Gastroesophageal sphincter (tissue), 3 donors: ENCODE measurements around the gene TFDP2.

Experiments used
- CTCF ChIP-seq, 4 experiments: fragments of 200-600 bp in 2 of 4; fragments of 450-650 bp in 2 of 4; sonication (generic) in 1 of 4; IDR thresholded peaks; one replicate each; pipeline ENCODE4 v1.5.1; 2017 to 2019; ENCODE audit warnings: antibody characterized with exemption in 4 of 4, mild to moderate bottlenecking in 2 of 4, moderate library complexity in 2 of 4
- EP300 ChIP-seq: sonication (generic); formaldehyde crosslinking; IDR thresholded peaks from one replicate; pipeline ENCODE4 v1.6.1; 2017; ENCODE audit warnings: antibody characterized with exemption, mild to moderate bottlenecking
- POLR2A ChIP-seq, 2 donors: fragments of 450-650 bp; IDR thresholded peaks; one replicate each; pipeline ENCODE4 v1.6.1; 2017; ENCODE audit warnings: antibody characterized with exemption in 2 of 2, mild to moderate bottlenecking in 2 of 2, moderate library complexity in 1 of 2
- POLR2AphosphoS5 ChIP-seq: sonication (generic); formaldehyde crosslinking; IDR thresholded peaks from one replicate; pipeline ENCODE4 v1.6.1; 2017; ENCODE audit warnings: antibody characterized with exemption

DNA sequence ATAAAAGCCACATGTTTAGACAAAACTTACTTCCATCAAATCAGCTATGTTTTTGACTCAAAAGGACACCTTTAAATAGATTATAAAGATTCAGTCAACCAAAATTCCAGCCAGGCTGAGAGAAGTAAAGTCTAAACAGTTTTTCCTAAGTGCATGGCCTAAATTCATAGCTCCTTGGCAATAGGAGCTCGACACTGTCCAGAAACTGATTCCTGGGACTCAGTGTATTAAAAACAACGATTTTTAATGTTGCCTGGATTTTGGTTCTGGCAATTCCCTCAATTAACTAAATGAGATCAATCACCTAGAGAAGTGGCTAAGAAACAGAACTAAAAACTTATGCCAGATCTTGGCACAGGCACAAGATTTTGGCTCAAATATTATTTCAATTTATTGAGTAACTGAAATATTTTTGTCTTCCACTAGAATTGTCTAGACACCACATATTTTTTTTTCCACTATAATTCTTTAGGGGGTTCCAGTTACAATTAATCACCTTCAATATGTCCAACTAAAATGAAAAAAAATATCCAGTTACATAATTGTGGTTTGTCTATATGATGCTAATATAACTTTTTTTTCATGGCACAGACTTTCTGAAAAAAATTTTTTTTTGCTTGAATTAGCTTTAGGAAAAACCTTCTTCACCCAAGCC, 135.9 kb downstream of the TFDP2 start:
- TF ChIP-seq CTCF (IDR thresholded peaks at IDR 0.05) (no peak), POLR2A (IDR thresholded peaks at IDR 0.05) (no peak), POLR2AphosphoS5 (peak; percentile 74), EP300 (no peak)
